Measurements from ENCODE around the gene TSFM.

TSFM gene

DNA sequence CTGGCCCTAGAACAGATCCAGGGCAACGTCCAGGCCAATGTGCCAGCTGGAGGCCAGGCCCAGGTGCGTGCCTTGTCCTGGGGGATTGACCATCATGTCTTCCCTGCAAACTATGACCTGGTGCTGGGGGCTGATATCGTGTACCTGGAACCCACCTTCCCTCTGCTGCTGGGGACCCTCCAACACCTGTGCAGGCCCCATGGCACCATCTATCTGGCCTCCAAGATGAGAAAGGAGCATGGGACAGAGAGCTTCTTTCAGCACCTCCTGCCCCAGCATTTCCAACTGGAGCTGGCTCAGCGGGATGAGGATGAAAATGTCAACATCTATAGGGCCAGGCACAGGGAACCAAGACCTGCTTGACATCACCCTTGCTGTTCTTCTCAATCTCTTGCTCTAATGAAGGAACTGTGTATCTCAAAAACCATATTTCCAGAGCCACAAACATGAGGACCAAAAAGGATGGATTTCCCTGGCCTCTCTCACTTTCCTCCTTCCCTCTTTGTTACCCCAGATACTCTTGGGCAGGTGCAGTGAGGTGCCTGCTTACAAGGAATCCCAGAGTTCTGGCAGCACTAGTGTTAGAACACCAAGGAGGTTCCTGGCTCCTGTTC, 2.2 kb upstream of the TSFM start:
- Histone ChIP-seq H3K4me1 (ENCODE audit: control insufficient read depth, insufficient read depth, low read length) (no peaks in the 10 kb centered on the region), H3K9me3 (ENCODE audit: control insufficient read depth, insufficient read depth, low read length) (no peaks in the 10 kb centered on the region), H3K27ac (ENCODE audit: low read length) (no peak overlapping the region), H3K4me3 (ENCODE audit: low read length) (no peak overlapping the region), H3K36me3 (ENCODE audit: control insufficient read depth, insufficient read depth, low read length) (no peaks in the 10 kb centered on the region), H3K27me3 (ENCODE audit: control insufficient read depth, insufficient read depth, low read length) (no peaks in the 10 kb centered on the region)
- WGBS (ENCODE audit: insufficient coverage, insufficient read length), result no CpG with 5 or more reads among the region's 4 CpGs
- DNase-seq (ENCODE audit: low read depth, low spot score), result no peak

DNA sequence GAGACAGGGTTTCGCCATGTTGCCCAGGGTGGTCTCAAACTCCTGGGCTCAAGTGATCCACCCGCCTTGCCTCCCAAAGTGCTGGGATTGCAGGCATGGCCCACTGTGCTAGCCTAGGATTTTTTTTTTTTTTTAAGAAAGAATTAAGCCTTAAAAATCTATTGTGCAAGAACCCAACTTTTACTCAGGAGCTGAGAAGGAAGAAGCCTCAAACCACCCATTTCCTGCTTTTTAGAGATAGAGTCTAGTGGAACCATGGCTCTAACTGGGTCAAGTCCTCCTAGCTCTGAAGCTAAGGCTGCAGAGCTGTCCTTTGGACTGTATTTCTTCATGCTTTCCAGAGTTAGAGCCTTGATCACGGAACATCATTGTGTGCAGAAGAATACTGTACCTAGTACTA, 1.3 kb upstream of the TSFM start:
- Histone ChIP-seq H3K4me3 (ENCODE audit: low read length) (no peak overlapping the region), H3K36me3 (ENCODE audit: control insufficient read depth, insufficient read depth, low read length) (peaks cover 3% of the 10 kb centered on the region; the same call in 1 of the 2 replicates), H3K27me3 (ENCODE audit: control insufficient read depth, insufficient read depth, low read length) (no peaks in the 10 kb centered on the region), H3K4me1 (ENCODE audit: control insufficient read depth, insufficient read depth, low read length) (no peaks in the 10 kb centered on the region), H3K9me3 (ENCODE audit: control insufficient read depth, insufficient read depth, low read length) (no peaks in the 10 kb centered on the region), H3K27ac (ENCODE audit: low read length) (no peak overlapping the region)
- no peak for DNase-seq (ENCODE audit: low read depth, low spot score)
- no CpG with 5 or more reads among the region's 3 CpGs for WGBS (ENCODE audit: insufficient coverage, insufficient read length)

DNA sequence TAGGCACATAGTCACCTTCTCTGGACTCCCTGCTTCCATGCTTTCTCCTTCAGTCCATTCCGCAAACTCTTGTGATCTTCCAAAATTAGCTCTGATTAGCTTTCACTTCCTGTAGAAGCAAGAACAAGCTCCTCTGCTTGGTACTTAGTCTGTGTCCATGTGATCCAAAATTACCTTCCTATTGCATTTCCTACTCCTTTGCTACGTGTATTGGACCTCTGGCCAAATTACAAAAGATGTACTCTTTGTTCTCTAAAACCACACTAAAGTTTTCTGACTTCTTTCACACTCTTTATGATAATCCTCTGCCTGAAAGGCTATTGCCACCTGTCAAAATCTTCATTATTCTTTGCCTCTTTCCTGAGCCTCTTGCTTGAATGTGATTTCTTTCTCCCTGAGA, 786 bp upstream of the TSFM start:
- Histone ChIP-seq H3K27me3 (ENCODE audit: control insufficient read depth, insufficient read depth, low read length) (no peaks in the 10 kb centered on the region), H3K9me3 (ENCODE audit: control insufficient read depth, insufficient read depth, low read length) (no peaks in the 10 kb centered on the region), H3K4me3 (ENCODE audit: low read length) (no peak overlapping the region), H3K4me1 (ENCODE audit: control insufficient read depth, insufficient read depth, low read length) (no peaks in the 10 kb centered on the region), H3K27ac (ENCODE audit: low read length) (no peak overlapping the region), H3K36me3 (ENCODE audit: control insufficient read depth, insufficient read depth, low read length) (peaks cover 6% of the 10 kb centered on the region; the same call in 1 of the 2 replicates)
- DNase-seq (ENCODE audit: low read depth, low spot score), result no peak
- no CpG with 5 or more reads among the region's 2 CpGs for WGBS (ENCODE audit: insufficient coverage, insufficient read length)

DNA sequence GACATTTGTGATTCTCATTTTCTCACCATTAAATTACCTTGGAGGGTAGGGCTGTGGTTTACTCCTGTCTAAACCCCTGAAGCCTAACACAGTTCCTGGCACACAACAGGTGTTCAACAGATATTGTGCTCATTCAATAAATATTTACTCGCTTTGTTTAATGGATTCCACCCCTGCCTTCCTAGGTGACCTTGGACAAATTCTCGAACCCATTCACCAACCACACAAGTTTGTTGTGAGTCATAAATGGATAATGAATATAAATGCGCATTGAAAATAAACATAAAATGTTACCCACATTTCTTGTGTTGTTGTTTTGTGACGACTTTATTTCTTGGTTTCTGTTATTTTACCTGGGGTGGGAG, 362 bp upstream of the TSFM start:
- Histone ChIP-seq H3K4me3 (ENCODE audit: low read length) (no peak overlapping the region), H3K27ac (ENCODE audit: low read length) (no peak overlapping the region), H3K9me3 (ENCODE audit: control insufficient read depth, insufficient read depth, low read length) (no peaks in the 10 kb centered on the region), H3K27me3 (ENCODE audit: control insufficient read depth, insufficient read depth, low read length) (no peaks in the 10 kb centered on the region), H3K36me3 (ENCODE audit: control insufficient read depth, insufficient read depth, low read length) (peaks cover 9% of the 10 kb centered on the region; the same call in 1 of the 2 replicates), H3K4me1 (ENCODE audit: control insufficient read depth, insufficient read depth, low read length) (no peaks in the 10 kb centered on the region)
- no peak for DNase-seq (ENCODE audit: low read depth, low spot score)
- no CpG with 5 or more reads among the region's 4 CpGs for WGBS (ENCODE audit: insufficient coverage, insufficient read length)

DNA sequence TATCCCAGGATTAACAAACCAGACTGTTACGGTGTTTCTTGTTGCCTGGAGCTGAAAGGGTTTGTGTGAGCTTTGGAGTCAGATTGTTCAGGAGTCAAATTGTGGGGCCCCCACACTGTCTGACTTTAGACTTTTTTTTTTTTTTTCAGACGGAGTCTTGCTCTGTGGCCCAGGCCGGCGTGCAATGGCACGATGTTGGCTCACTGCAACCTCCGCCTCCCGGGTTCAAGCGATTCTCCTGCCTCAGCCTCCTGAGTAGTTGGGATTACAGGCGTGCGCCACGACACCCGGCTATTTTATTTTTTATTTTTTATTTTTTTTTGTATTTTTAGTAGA, 847 bp downstream of the TSFM start:
- Histone ChIP-seq H3K27ac (ENCODE audit: low read length) (no peak overlapping the region), H3K36me3 (ENCODE audit: control insufficient read depth, insufficient read depth, low read length) (peaks cover 9% of the 10 kb centered on the region; the same call in 1 of the 2 replicates), H3K4me1 (ENCODE audit: control insufficient read depth, insufficient read depth, low read length) (no peaks in the 10 kb centered on the region), H3K9me3 (ENCODE audit: control insufficient read depth, insufficient read depth, low read length) (no peaks in the 10 kb centered on the region), H3K27me3 (ENCODE audit: control insufficient read depth, insufficient read depth, low read length) (no peaks in the 10 kb centered on the region), H3K4me3 (ENCODE audit: low read length) (peak overlapping the region; percentile 82; the same call in 1 of the 2 replicates)
- whole genome bisulfite sequencing (ENCODE audit: insufficient coverage, insufficient read length), result no CpG with 5 or more reads among the region's 12 CpGs
- DNase-seq (ENCODE audit: low read depth, low spot score), result no peak

DNA sequence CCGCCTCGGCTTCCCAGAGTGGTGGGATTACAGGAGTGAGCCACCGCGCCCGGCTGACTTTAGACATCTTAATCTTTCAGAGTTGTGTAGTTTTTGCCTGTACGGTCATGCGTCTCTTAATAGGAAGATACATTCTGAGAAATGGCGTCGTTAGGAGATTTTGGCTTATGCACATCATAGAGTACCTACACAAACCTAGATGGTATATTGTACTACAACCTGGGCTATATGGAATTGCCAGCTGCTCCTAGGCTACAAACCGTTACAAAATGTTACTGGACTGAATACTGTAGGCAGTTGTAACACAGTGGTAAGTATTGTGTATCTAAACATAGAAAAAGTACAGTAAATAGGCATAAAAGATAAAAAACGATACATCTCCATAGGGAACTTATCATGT, 1.3 kb downstream of the TSFM start:
- no peak for DNase-seq (ENCODE audit: low read depth, low spot score)
- Histone ChIP-seq H3K9me3 (ENCODE audit: control insufficient read depth, insufficient read depth, low read length) (no peaks in the 10 kb centered on the region), H3K4me1 (ENCODE audit: control insufficient read depth, insufficient read depth, low read length) (no peaks in the 10 kb centered on the region), H3K27ac (ENCODE audit: low read length) (no peak overlapping the region), H3K36me3 (ENCODE audit: control insufficient read depth, insufficient read depth, low read length) (peaks cover 9% of the 10 kb centered on the region; the same call in 1 of the 2 replicates), H3K4me3 (ENCODE audit: low read length) (no peak overlapping the region), H3K27me3 (ENCODE audit: control insufficient read depth, insufficient read depth, low read length) (no peaks in the 10 kb centered on the region)
- WGBS (ENCODE audit: insufficient coverage, insufficient read length), result no CpG with 5 or more reads among the region's 11 CpGs

DNA sequence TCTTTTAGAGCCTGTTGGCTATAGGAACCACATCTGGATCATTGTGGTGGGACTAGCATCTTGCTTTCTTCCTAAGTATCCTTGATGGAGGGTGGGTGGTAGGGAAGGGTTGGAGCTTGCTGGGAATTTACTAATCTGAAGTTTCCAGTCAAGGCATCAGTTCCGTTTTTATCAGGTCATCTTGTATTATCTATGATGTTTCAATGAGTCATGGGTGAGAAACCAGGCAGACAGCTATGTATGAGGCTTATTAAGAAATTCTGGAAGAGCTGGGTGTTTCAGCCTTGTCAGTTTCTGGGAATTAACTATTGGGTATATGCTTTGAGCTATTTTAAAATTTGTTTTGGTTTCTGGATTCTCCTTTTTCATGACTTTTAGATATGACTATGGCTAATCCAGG, 11.3 kb downstream of the TSFM start:
- no peak for DNase-seq (ENCODE audit: low read depth, low spot score)
- WGBS (ENCODE audit: insufficient coverage, insufficient read length), result no CpG with 5 or more reads among the region's 1 CpG

DNA sequence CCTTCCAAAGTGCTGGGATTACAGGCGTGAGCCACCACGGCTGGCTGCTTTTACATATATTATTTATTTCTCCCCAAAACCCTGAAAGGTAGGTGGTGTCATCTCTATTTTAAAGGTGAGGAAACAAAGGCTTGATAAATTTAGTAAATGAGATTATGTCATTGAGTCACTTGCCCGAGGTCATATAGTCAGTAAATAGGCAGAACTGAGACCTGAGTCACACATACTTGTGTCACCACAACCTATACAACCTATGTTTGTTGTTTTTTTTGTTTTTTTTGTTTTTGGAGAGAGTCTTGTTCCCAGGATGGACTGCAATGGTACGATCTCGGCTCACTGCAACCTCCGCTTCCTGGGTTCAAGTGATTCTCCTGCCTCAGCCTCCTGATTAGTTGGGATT, 12.8 kb downstream of the TSFM start:
- no CpG with 5 or more reads among the region's 6 CpGs for WGBS (ENCODE audit: insufficient coverage, insufficient read length)
- Histone ChIP-seq H3K4me3 (ENCODE audit: low read length) (no peak overlapping the region), H3K4me1 (ENCODE audit: control insufficient read depth, insufficient read depth, low read length) (no peaks in the 10 kb centered on the region), H3K9me3 (ENCODE audit: control insufficient read depth, insufficient read depth, low read length) (no peaks in the 10 kb centered on the region), H3K27me3 (ENCODE audit: control insufficient read depth, insufficient read depth, low read length) (no peaks in the 10 kb centered on the region), H3K27ac (ENCODE audit: low read length) (no peak overlapping the region), H3K36me3 (ENCODE audit: control insufficient read depth, insufficient read depth, low read length) (peaks cover 14% of the 10 kb centered on the region; the same call in 1 of the 2 replicates)
- no peak for DNase-seq (ENCODE audit: low read depth, low spot score)

More for the DNA sequence above, 11.3 kb downstream of the TSFM start:
- H3K27me3 ChIP-seq (ENCODE audit: control insufficient read depth, insufficient read depth, low read length), result no peaks in the 10 kb centered on the region
- no peaks in the 10 kb centered on the region for H3K4me1 ChIP-seq (ENCODE audit: control insufficient read depth, insufficient read depth, low read length)
- H3K36me3 ChIP-seq (ENCODE audit: control insufficient read depth, insufficient read depth, low read length), result peaks cover 14% of the 10 kb centered on the region; the same call in 1 of the 2 replicates
- no peaks in the 10 kb centered on the region for H3K9me3 ChIP-seq (ENCODE audit: control insufficient read depth, insufficient read depth, low read length)
- no peak overlapping the region for H3K4me3 ChIP-seq (ENCODE audit: low read length)
- H3K27ac ChIP-seq (ENCODE audit: low read length), result no peak overlapping the region

DNA sequence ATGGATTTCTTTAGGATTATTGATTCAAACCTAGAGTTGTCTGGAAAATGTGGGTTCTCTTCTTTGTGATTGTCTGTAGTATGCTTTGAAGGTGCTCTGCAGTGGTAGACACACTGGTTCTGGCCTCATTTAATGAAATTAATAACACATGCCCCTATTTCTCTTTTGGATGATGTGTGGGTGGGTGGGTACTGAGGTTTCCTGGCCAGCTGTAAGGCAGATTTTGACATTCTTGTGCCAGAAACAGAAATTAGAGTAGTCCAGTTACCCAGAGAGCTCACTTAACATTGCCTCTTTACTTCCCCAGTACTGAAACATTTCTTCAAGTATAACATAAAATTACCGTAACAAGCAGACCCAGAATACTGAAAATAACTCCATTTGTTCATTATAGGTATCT, 14.4 kb downstream of the TSFM start:
- peaks cover 14% of the 10 kb centered on the region; the same call in 1 of the 2 replicates for H3K36me3 ChIP-seq (ENCODE audit: control insufficient read depth, insufficient read depth, low read length)
- WGBS (ENCODE audit: insufficient coverage, insufficient read length), result no CpG with 5 or more reads among the region's 1 CpG
- no peak for DNase-seq (ENCODE audit: low read depth, low spot score)
- no peaks in the 10 kb centered on the region for H3K27me3 ChIP-seq (ENCODE audit: control insufficient read depth, insufficient read depth, low read length)
- H3K4me1 ChIP-seq (ENCODE audit: control insufficient read depth, insufficient read depth, low read length), result no peaks in the 10 kb centered on the region
- H3K9me3 ChIP-seq (ENCODE audit: control insufficient read depth, insufficient read depth, low read length), result no peaks in the 10 kb centered on the region
- H3K27ac ChIP-seq (ENCODE audit: low read length), result no peak overlapping the region
- no peak overlapping the region for H3K4me3 ChIP-seq (ENCODE audit: low read length)

DNA sequence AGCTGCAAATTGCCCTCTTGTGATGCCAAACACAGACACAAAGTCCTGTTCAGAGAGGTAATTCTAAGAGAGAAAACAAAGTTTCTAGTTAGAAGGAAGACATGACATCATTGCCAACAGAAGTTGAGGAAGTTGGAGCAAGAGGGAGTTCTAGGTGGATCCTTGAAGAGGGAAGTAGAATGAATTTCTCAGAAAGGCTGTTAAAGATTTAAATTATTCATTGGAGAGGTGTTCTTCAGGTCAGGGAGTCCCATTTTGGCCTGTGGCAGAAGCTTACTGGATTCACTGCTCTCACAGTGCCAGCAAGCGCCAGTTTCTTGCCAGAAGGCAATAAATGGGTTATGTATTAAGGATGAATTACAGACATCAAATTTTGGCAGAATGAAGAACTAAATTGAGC, 15.3 kb downstream of the TSFM start:
- H3K4me1 ChIP-seq (ENCODE audit: control insufficient read depth, insufficient read depth, low read length), result no peaks in the 10 kb centered on the region
- no peak overlapping the region for H3K4me3 ChIP-seq (ENCODE audit: low read length)
- WGBS (ENCODE audit: insufficient coverage, insufficient read length), result no CpG with 5 or more reads among the region's 1 CpG
- H3K27me3 ChIP-seq (ENCODE audit: control insufficient read depth, insufficient read depth, low read length), result no peaks in the 10 kb centered on the region
- H3K9me3 ChIP-seq (ENCODE audit: control insufficient read depth, insufficient read depth, low read length), result no peaks in the 10 kb centered on the region
- no peak overlapping the region for H3K27ac ChIP-seq (ENCODE audit: low read length)
- peaks cover 13% of the 10 kb centered on the region; the same call in 1 of the 2 replicates for H3K36me3 ChIP-seq (ENCODE audit: control insufficient read depth, insufficient read depth, low read length)
- DNase-seq (ENCODE audit: low read depth, low spot score), result no peak

DNA sequence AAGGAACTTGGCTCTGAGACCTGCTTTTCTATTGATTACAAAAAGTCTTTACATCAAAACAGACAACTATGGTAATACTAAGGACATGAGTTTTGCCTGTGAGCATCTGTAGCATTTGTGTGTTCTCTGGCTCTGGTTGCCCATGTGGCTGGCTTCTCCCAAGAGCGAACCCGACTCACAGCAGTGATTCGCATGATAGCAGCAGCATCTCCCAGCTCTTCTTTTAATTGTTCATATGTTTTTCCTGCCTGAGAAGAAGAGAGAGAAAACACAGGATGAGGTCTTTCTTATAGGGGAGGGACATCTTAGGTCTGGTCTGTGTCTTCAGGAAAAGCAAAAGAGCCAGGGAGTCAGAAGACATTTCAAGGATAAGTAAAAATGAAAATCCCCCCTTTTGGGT, 18.4 kb downstream of the TSFM start:
- Histone ChIP-seq H3K9me3 (ENCODE audit: control insufficient read depth, insufficient read depth, low read length) (no peaks in the 10 kb centered on the region), H3K27me3 (ENCODE audit: control insufficient read depth, insufficient read depth, low read length) (no peaks in the 10 kb centered on the region), H3K4me1 (ENCODE audit: control insufficient read depth, insufficient read depth, low read length) (no peaks in the 10 kb centered on the region), H3K36me3 (ENCODE audit: control insufficient read depth, insufficient read depth, low read length) (peaks cover 4% of the 10 kb centered on the region; the same call in 1 of the 2 replicates), H3K27ac (ENCODE audit: low read length) (no peak overlapping the region), H3K4me3 (ENCODE audit: low read length) (no peak overlapping the region)
- WGBS (ENCODE audit: insufficient coverage, insufficient read length), result no CpG with 5 or more reads among the region's 3 CpGs
- no peak for DNase-seq (ENCODE audit: low read depth, low spot score)
